HCT116 (cell line): ENCODE data around the gene CTNND2. TPM values are rescaled to one million over a fixed set of nuclear protein-coding genes. Genes with fewer than 3 reads are reported as not detected.

Experiments used
- ATAC-seq: fragments of 200-7000 bp; cut with Tn5 transposase; 2 replicates; pipeline ENCODE4 v1.9.1; 2020; ENCODE audit warnings: mild to moderate bottlenecking, moderate library complexity
- BruUV-seq: library from RNA; stranded (reverse); fragments of 400-500 nt; replicated peaks from 2 replicates; lab custom pipeline; 2021; lab: Mats Ljungman, UMichigan
- CTCF ChIA-PET: fragments of 300-600 bp; sonication (Branson Sonifier 250); formaldehyde crosslinking; loops from one replicate; lab custom pipeline; 2021; ENCODE audit warnings: antibody characterized with exemption; lab: Charles Lee
- POLR2A ChIA-PET: fragments of 300-600, 350-600 bp; sonication (Branson Sonifier 250); formaldehyde crosslinking; loops from one replicate; lab custom pipeline; 2021; ENCODE audit warnings: antibody characterized with exemption; lab: Charles Lee
- RAD21 ChIA-PET, 2 experiments: fragments of 300-600 bp; sonication (Branson Sonifier 250); formaldehyde crosslinking; loops; one replicate each; lab custom pipeline; 2023; ENCODE audit warnings: low total read pairs in 2 of 2; ENCODE audit not compliant: uncharacterized antibody in 2 of 2, unreplicated experiment in 2 of 2, low non-redundant PET in 1 of 2; lab: Charles Lee
- DNase-seq: peaks from one replicate; pipeline ENCODE4 v3.0.0-alpha.2; 2010; ENCODE audit warnings: low read depth, low spot score
- H2AFZ ChIP-seq: fragments of 200-600 bp; shearing (Covaris generic), sonication (generic); 2 replicates; pipeline ENCODE4 v1.6.1; 2017; ENCODE audit warnings: low read depth, mixed run types, mixed read lengths, antibody characterized with exemption, low read length; ENCODE audit not compliant: poor library complexity, severe bottlenecking
- H3K27ac ChIP-seq: 2 replicates; pipeline ENCODE4 v1.5.1; 2012; ENCODE audit warnings: low read depth, low read length
- H3K27me3 ChIP-seq: fragments of 200-600 bp; sonication (generic); 2 replicates; pipeline ENCODE4 v1.6.1; 2016; ENCODE audit warnings: mixed run types, low read length, mixed read lengths; ENCODE audit not compliant: insufficient read depth
- H3K36me3 ChIP-seq, 2 experiments: fragments of 200-500 bp in 1 of 2; fragments of 200-600 bp in 1 of 2; sonication (Bioruptor generic) in 1 of 2; sonication (generic) in 1 of 2; 2 replicates each; pipeline versions ENCODE4 v1.5.1 to v1.6.1; 2014 to 2016; ENCODE audit warnings: low read length in 2 of 2, inconsistent platforms in 1 of 2, mixed read lengths in 1 of 2, mixed run types in 1 of 2; ENCODE audit not compliant: insufficient read depth in 2 of 2, control insufficient read depth in 1 of 2
- H3K4me1 ChIP-seq, 2 experiments: fragments of 200-600 bp in 1 of 2; sonication (generic) in 1 of 2; 2 replicates each; pipeline versions ENCODE4 v1.5.1 to v1.6.1; 2012 to 2017; ENCODE audit warnings: low read length in 2 of 2, inconsistent platforms in 1 of 2, mild to moderate bottlenecking in 1 of 2, mixed read lengths in 1 of 2, mixed run types in 1 of 2, moderate library complexity in 1 of 2; ENCODE audit not compliant: insufficient read depth in 2 of 2, control insufficient read depth in 1 of 2
- H3K4me2 ChIP-seq: fragments of 200-600 bp; sonication (generic); 2 replicates; pipeline ENCODE4 v1.6.1; 2017; ENCODE audit warnings: mixed run types, low read length, mixed read lengths
- H3K4me3 ChIP-seq, 2 experiments: fragments of 200-600 bp in 1 of 2; sonication (generic) in 1 of 2; replicated peaks in 1 of 2; 2 replicates each; pipeline ENCODE4 v1.5.1; 2011 to 2016; ENCODE audit warnings: low read length in 2 of 2, control low read depth in 1 of 2, low read depth in 1 of 2, mild to moderate bottlenecking in 1 of 2, mixed read lengths in 1 of 2, mixed run types in 1 of 2
- H3K79me2 ChIP-seq: fragments of 200-600 bp; sonication (generic); 2 replicates; pipeline ENCODE4 v1.6.1; 2017; ENCODE audit warnings: mild to moderate bottlenecking, mixed run types, low read length, moderate library complexity, mixed read lengths; ENCODE audit not compliant: insufficient read depth
- H3K9ac ChIP-seq: fragments of 200-600 bp; sonication (generic); 2 replicates; pipeline ENCODE4 v1.6.1; 2016; ENCODE audit warnings: low read length, mixed read lengths
- H3K9me2 ChIP-seq: fragments of 200-600 bp; sonication (generic), shearing (Covaris generic); 2 replicates; pipeline ENCODE4 v1.6.1; 2017; ENCODE audit warnings: mixed run types, mild to moderate bottlenecking, moderate library complexity; ENCODE audit not compliant: insufficient read depth
- H3K9me3 ChIP-seq, 2 experiments: fragments of 200-500 bp in 1 of 2; fragments of 200-600 bp in 1 of 2; sonication (Bioruptor generic) in 1 of 2; sonication (generic) in 1 of 2; 2 replicates each; pipeline ENCODE4 v1.6.1; 2014 to 2017; ENCODE audit warnings: low read length in 2 of 2, mixed read lengths in 2 of 2, inconsistent platforms in 1 of 2, low read depth in 1 of 2, mild to moderate bottlenecking in 1 of 2, mixed run types in 1 of 2, moderate library complexity in 1 of 2; ENCODE audit not compliant: control insufficient read depth in 1 of 2, insufficient read depth in 1 of 2
- H4K20me1 ChIP-seq: fragments of 200-600 bp; sonication (generic), shearing (Covaris generic); 2 replicates; pipeline ENCODE4 v1.6.1; 2017; ENCODE audit warnings: mixed run types, mild to moderate bottlenecking, moderate library complexity; ENCODE audit not compliant: insufficient read depth
- EZH2 ChIP-seq: fragments of 200-600 bp; sonication (generic); IDR thresholded peaks from 2 replicates; pipeline ENCODE4 v1.6.1; 2017; ENCODE audit warnings: antibody characterized with exemption, mixed run types
- JUND ChIP-seq: IDR thresholded peaks from 2 replicates; pipeline ENCODE4 v1.6.1; 2012
- SIN3A ChIP-seq: IDR thresholded peaks from 2 replicates; pipeline ENCODE4 v1.6.1; 2012; ENCODE audit warnings: low read depth
- ZNF274 ChIP-seq: fragments of 200-500 bp; sonication (Bioruptor generic); IDR thresholded peaks from 2 replicates; pipeline ENCODE4 v1.6.1; 2014; ENCODE audit warnings: mild to moderate bottlenecking, low read depth, low read length, inconsistent platforms
- intact Hi-C: fragments of 100-400 bp; cut with micrococcal nuclease; formaldehyde crosslinking; loops from 2 replicates; pipeline ENCODE4 v1.10.0; 2022
- total RNA-seq: library from RNA; stranded (reverse); gene quantifications from one replicate; pipeline ENCODE4 v1.2.1, GENCODE V29; 2021; ENCODE audit not compliant: unreplicated experiment
- TF ChIP-seq, protein P1 (sequence below): IDR thresholded peaks from 2 replicates; pipeline ENCODE4 v1.6.1; 2012; ENCODE audit warnings: low read depth
- TF ChIP-seq, protein P2 (sequence below), 3 experiments: fragments of 200-600 bp in 1 of 3; sonication (generic) in 1 of 3; IDR thresholded peaks in 2 of 3; conservative IDR thresholded peaks in 1 of 3; 2 replicates each; pipeline ENCODE4 v1.5.1; 2012 to 2017; ENCODE audit warnings: low read depth in 2 of 3, low read length in 2 of 3, antibody characterized with exemption in 1 of 3, borderline replicate concordance in 1 of 3, control low read depth in 1 of 3, mild to moderate bottlenecking in 1 of 3, mixed read lengths in 1 of 3, mixed run types in 1 of 3, moderate library complexity in 1 of 3; ENCODE audit not compliant: insufficient read depth in 1 of 3

The CTNND2 gene
- total RNA-seq, 1 experiment from 2014 or later: not detected

DNA sequence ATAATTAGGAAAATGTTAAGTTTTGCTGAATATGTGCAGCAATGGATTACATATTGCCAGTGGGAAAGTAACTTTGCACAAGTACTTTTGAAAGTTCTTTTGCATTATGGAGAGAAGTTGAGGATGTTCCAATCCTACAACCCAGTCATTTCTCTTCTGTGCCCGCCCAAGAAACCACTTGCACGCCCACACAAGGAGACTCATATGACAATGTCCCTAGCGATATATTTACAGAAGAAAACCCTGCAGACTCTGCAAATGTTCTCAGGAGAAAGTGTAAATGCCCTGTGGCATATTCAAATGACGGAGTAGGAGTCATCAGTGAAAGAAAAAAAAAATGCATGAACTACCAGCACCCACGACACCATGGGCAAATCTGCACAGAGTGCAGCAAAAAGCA is 356.5 kb downstream of the CTNND2 start:
- POLR2A ChIA-PET: no interaction called here
- no peaks in the 10 kb centered on the region for H3K27me3 ChIP-seq
- H3K9ac ChIP-seq: no peak overlapping the region
- no peaks in the 10 kb centered on the region for H3K36me3 ChIP-seq
- H3K4me3 ChIP-seq: no peak overlapping the region
- intact Hi-C loops: no loop called here
- no peaks in the 10 kb centered on the region for H4K20me1 ChIP-seq
- RAD21 ChIA-PET: no interaction called here
- H3K9me2 ChIP-seq: no peaks in the 10 kb centered on the region
- no peak overlapping the region for H3K4me2 ChIP-seq
- H3K9me3 ChIP-seq: peaks cover 5 to 6% of the 10 kb centered on the region in 2 experiments; a peak in 2 of 4 replicates
- CTCF ChIA-PET: no interaction called here
- TF ChIP-seq ZNF274: no peak
- TF ChIP-seq JUND: no peak
- no peak for TF ChIP-seq SIN3A
- no peak for TF ChIP-seq EZH2
- TF ChIP-seq, protein P1, sequence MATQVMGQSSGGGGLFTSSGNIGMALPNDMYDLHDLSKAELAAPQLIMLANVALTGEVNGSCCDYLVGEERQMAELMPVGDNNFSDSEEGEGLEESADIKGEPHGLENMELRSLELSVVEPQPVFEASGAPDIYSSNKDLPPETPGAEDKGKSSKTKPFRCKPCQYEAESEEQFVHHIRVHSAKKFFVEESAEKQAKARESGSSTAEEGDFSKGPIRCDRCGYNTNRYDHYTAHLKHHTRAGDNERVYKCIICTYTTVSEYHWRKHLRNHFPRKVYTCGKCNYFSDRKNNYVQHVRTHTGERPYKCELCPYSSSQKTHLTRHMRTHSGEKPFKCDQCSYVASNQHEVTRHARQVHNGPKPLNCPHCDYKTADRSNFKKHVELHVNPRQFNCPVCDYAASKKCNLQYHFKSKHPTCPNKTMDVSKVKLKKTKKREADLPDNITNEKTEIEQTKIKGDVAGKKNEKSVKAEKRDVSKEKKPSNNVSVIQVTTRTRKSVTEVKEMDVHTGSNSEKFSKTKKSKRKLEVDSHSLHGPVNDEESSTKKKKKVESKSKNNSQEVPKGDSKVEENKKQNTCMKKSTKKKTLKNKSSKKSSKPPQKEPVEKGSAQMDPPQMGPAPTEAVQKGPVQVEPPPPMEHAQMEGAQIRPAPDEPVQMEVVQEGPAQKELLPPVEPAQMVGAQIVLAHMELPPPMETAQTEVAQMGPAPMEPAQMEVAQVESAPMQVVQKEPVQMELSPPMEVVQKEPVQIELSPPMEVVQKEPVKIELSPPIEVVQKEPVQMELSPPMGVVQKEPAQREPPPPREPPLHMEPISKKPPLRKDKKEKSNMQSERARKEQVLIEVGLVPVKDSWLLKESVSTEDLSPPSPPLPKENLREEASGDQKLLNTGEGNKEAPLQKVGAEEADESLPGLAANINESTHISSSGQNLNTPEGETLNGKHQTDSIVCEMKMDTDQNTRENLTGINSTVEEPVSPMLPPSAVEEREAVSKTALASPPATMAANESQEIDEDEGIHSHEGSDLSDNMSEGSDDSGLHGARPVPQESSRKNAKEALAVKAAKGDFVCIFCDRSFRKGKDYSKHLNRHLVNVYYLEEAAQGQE: no peak
- TF ChIP-seq, protein P2, sequence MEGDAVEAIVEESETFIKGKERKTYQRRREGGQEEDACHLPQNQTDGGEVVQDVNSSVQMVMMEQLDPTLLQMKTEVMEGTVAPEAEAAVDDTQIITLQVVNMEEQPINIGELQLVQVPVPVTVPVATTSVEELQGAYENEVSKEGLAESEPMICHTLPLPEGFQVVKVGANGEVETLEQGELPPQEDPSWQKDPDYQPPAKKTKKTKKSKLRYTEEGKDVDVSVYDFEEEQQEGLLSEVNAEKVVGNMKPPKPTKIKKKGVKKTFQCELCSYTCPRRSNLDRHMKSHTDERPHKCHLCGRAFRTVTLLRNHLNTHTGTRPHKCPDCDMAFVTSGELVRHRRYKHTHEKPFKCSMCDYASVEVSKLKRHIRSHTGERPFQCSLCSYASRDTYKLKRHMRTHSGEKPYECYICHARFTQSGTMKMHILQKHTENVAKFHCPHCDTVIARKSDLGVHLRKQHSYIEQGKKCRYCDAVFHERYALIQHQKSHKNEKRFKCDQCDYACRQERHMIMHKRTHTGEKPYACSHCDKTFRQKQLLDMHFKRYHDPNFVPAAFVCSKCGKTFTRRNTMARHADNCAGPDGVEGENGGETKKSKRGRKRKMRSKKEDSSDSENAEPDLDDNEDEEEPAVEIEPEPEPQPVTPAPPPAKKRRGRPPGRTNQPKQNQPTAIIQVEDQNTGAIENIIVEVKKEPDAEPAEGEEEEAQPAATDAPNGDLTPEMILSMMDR (IDR thresholded peaks at IDR 0.05 in 2 of 3, conservative IDR thresholded peaks at IDR 0.05 in 1 of 3; ENCODE audit: borderline replicate concordance in 1 of 3, insufficient read depth in 1 of 3, low read depth in 2 of 3, low read length in 2 of 3): no peak
- DNase-seq (no peak), ATAC-seq (no peak)
- H3K79me2 ChIP-seq: no peaks in the 10 kb centered on the region
- H3K27ac ChIP-seq: no peak overlapping the region
- no peak overlapping the region for H2AFZ ChIP-seq
- H3K4me1 ChIP-seq: no peaks in the 10 kb centered on the region
- no TSS peak for BruUV-seq
